HCT116 (cell line): ENCODE results near the gene WDR20. TPM values are rescaled to one million over a fixed set of nuclear protein-coding genes. Genes with fewer than 3 reads are reported as not detected.

Experiments
- ATAC-seq: fragments of 200-7000 bp; cut with Tn5 transposase; 2 replicates; pipeline ENCODE4 v1.9.1; 2020; ENCODE audit warnings: mild to moderate bottlenecking, moderate library complexity
- BruUV-seq: library from RNA; stranded (reverse); fragments of 400-500 nt; replicated peaks from 2 replicates; lab custom pipeline; 2021; lab: Mats Ljungman, UMichigan
- CTCF ChIA-PET: fragments of 300-600 bp; sonication (Branson Sonifier 250); formaldehyde crosslinking; loops from one replicate; lab custom pipeline; 2021; ENCODE audit warnings: antibody characterized with exemption; lab: Charles Lee
- POLR2A ChIA-PET: fragments of 300-600, 350-600 bp; sonication (Branson Sonifier 250); formaldehyde crosslinking; loops from one replicate; lab custom pipeline; 2021; ENCODE audit warnings: antibody characterized with exemption; lab: Charles Lee
- RAD21 ChIA-PET, 2 experiments: fragments of 300-600 bp; sonication (Branson Sonifier 250); formaldehyde crosslinking; loops; one replicate each; lab custom pipeline; 2023; ENCODE audit warnings: low total read pairs in 2 of 2; ENCODE audit not compliant: uncharacterized antibody in 2 of 2, unreplicated experiment in 2 of 2, low non-redundant PET in 1 of 2; lab: Charles Lee
- DNase-seq: peaks from one replicate; pipeline ENCODE4 v3.0.0-alpha.2; 2010; ENCODE audit warnings: low read depth, low spot score
- H2AFZ ChIP-seq: fragments of 200-600 bp; shearing (Covaris generic), sonication (generic); 2 replicates; pipeline ENCODE4 v1.6.1; 2017; ENCODE audit warnings: low read depth, mixed run types, mixed read lengths, antibody characterized with exemption, low read length; ENCODE audit not compliant: poor library complexity, severe bottlenecking
- H3K27ac ChIP-seq: 2 replicates; pipeline ENCODE4 v1.5.1; 2012; ENCODE audit warnings: low read depth, low read length
- H3K27me3 ChIP-seq: fragments of 200-600 bp; sonication (generic); 2 replicates; pipeline ENCODE4 v1.6.1; 2016; ENCODE audit warnings: mixed run types, low read length, mixed read lengths; ENCODE audit not compliant: insufficient read depth
- H3K36me3 ChIP-seq, 2 experiments: fragments of 200-500 bp in 1 of 2; fragments of 200-600 bp in 1 of 2; sonication (Bioruptor generic) in 1 of 2; sonication (generic) in 1 of 2; 2 replicates each; pipeline versions ENCODE4 v1.5.1 to v1.6.1; 2014 to 2016; ENCODE audit warnings: low read length in 2 of 2, inconsistent platforms in 1 of 2, mixed read lengths in 1 of 2, mixed run types in 1 of 2; ENCODE audit not compliant: insufficient read depth in 2 of 2, control insufficient read depth in 1 of 2
- H3K4me1 ChIP-seq, 2 experiments: fragments of 200-600 bp in 1 of 2; sonication (generic) in 1 of 2; 2 replicates each; pipeline versions ENCODE4 v1.5.1 to v1.6.1; 2012 to 2017; ENCODE audit warnings: low read length in 2 of 2, inconsistent platforms in 1 of 2, mild to moderate bottlenecking in 1 of 2, mixed read lengths in 1 of 2, mixed run types in 1 of 2, moderate library complexity in 1 of 2; ENCODE audit not compliant: insufficient read depth in 2 of 2, control insufficient read depth in 1 of 2
- H3K4me2 ChIP-seq: fragments of 200-600 bp; sonication (generic); 2 replicates; pipeline ENCODE4 v1.6.1; 2017; ENCODE audit warnings: mixed run types, low read length, mixed read lengths
- H3K4me3 ChIP-seq, 2 experiments: fragments of 200-600 bp in 1 of 2; sonication (generic) in 1 of 2; replicated peaks in 1 of 2; 2 replicates each; pipeline ENCODE4 v1.5.1; 2011 to 2016; ENCODE audit warnings: low read length in 2 of 2, control low read depth in 1 of 2, low read depth in 1 of 2, mild to moderate bottlenecking in 1 of 2, mixed read lengths in 1 of 2, mixed run types in 1 of 2
- H3K79me2 ChIP-seq: fragments of 200-600 bp; sonication (generic); 2 replicates; pipeline ENCODE4 v1.6.1; 2017; ENCODE audit warnings: mild to moderate bottlenecking, mixed run types, low read length, moderate library complexity, mixed read lengths; ENCODE audit not compliant: insufficient read depth
- H3K9ac ChIP-seq: fragments of 200-600 bp; sonication (generic); 2 replicates; pipeline ENCODE4 v1.6.1; 2016; ENCODE audit warnings: low read length, mixed read lengths
- H3K9me2 ChIP-seq: fragments of 200-600 bp; sonication (generic), shearing (Covaris generic); 2 replicates; pipeline ENCODE4 v1.6.1; 2017; ENCODE audit warnings: mixed run types, mild to moderate bottlenecking, moderate library complexity; ENCODE audit not compliant: insufficient read depth
- H3K9me3 ChIP-seq, 2 experiments: fragments of 200-500 bp in 1 of 2; fragments of 200-600 bp in 1 of 2; sonication (Bioruptor generic) in 1 of 2; sonication (generic) in 1 of 2; 2 replicates each; pipeline ENCODE4 v1.6.1; 2014 to 2017; ENCODE audit warnings: low read length in 2 of 2, mixed read lengths in 2 of 2, inconsistent platforms in 1 of 2, low read depth in 1 of 2, mild to moderate bottlenecking in 1 of 2, mixed run types in 1 of 2, moderate library complexity in 1 of 2; ENCODE audit not compliant: control insufficient read depth in 1 of 2, insufficient read depth in 1 of 2
- H4K20me1 ChIP-seq: fragments of 200-600 bp; sonication (generic), shearing (Covaris generic); 2 replicates; pipeline ENCODE4 v1.6.1; 2017; ENCODE audit warnings: mixed run types, mild to moderate bottlenecking, moderate library complexity; ENCODE audit not compliant: insufficient read depth
- CBX3 ChIP-seq: IDR thresholded peaks from 2 replicates; pipeline ENCODE4 v1.6.1; 2012; ENCODE audit warnings: low read depth
- CEBPB ChIP-seq: IDR thresholded peaks from 2 replicates; pipeline ENCODE4 v1.6.1; 2012; ENCODE audit warnings: low read depth
- EGR1 ChIP-seq: IDR thresholded peaks from 2 replicates; pipeline ENCODE4 v1.6.1; 2012; ENCODE audit warnings: low read depth
- ELF1 ChIP-seq: IDR thresholded peaks from 2 replicates; pipeline ENCODE4 v1.6.1; 2012; ENCODE audit warnings: low read depth, borderline replicate concordance
- EZH2 ChIP-seq: fragments of 200-600 bp; sonication (generic); IDR thresholded peaks from 2 replicates; pipeline ENCODE4 v1.6.1; 2017; ENCODE audit warnings: antibody characterized with exemption, mixed run types
- JUND ChIP-seq: IDR thresholded peaks from 2 replicates; pipeline ENCODE4 v1.6.1; 2012
- POLR2AphosphoS5 ChIP-seq: IDR thresholded peaks from 2 replicates; pipeline ENCODE4 v1.6.1; 2011; ENCODE audit warnings: mild to moderate bottlenecking, low read depth, low read length, moderate library complexity
- RAD21 ChIP-seq: IDR thresholded peaks from 2 replicates; pipeline ENCODE4 v1.6.1; 2012; ENCODE audit warnings: low read depth, mild to moderate bottlenecking
- SP1 ChIP-seq: IDR thresholded peaks from 2 replicates; pipeline ENCODE4 v1.6.1; 2012; ENCODE audit warnings: low read depth
- SRF ChIP-seq: IDR thresholded peaks from 2 replicates; pipeline ENCODE4 v1.6.1; 2012; ENCODE audit warnings: low read depth
- YY1 ChIP-seq: IDR thresholded peaks from 2 replicates; pipeline ENCODE4 v1.6.1; 2011; ENCODE audit warnings: low read length, low read depth, moderate library complexity, mild to moderate bottlenecking; ENCODE audit not compliant: insufficient replicate concordance; ENCODE audit errors: extremely low read depth
- intact Hi-C: fragments of 100-400 bp; cut with micrococcal nuclease; formaldehyde crosslinking; loops from 2 replicates; pipeline ENCODE4 v1.10.0; 2022
- total RNA-seq: library from RNA; stranded (reverse); gene quantifications from one replicate; pipeline ENCODE4 v1.2.1, GENCODE V29; 2021; ENCODE audit not compliant: unreplicated experiment
- TF ChIP-seq, protein P1 (sequence below): IDR thresholded peaks from 2 replicates; pipeline ENCODE4 v1.6.1; 2012; ENCODE audit warnings: low read depth

Gene WDR20
- total RNA-seq, 1 experiment from 2014 or later, result 21.1 TPM

DNA sequence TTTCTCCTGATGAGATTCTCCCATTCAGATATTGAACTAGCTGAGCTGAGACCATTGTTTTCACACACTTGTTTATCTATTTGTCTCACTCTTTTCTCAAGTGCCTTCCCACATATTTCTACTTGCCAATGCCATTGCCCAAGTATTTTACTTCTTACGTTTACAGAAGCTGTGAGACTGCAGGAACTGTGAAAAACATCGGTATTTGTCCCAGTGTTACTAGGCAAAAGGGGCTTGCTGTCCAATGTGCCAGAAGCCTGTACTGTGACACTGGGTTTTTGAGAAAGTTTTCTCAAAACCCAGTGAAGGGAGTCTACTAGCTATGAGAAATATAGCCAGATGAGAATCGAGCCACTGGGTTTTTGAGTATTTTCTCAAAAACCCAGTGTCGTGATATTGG lies 37.5 kb downstream of the WDR20 start:
- Histone ChIP-seq H4K20me1 (no peaks in the 10 kb centered on the region; the same call in 1 of the 2 replicates), H3K36me3 (no peaks in the 10 kb centered on the region), H3K79me2 (peaks cover 44% of the 10 kb centered on the region), H3K9me3 (no peaks in the 10 kb centered on the region), H3K9me2 (no peaks in the 10 kb centered on the region), H3K27me3 (no peaks in the 10 kb centered on the region), H3K9ac (no peak overlapping the region), H3K4me1 (peaks cover 2 to 7% of the 10 kb centered on the region in 2 experiments; a peak in 3 of 4 replicates), H3K4me2 (no peak overlapping the region), H2AFZ (no peak overlapping the region), H3K27ac (no peak overlapping the region), H3K4me3 (no peak overlapping the region)
- ChIA-PET RAD21 (interaction anchor here (0.5 to 0.7 kb wide), 2 partner anchors 118 to 192 kb away, joined by 3 read pairs; no protein-coding TSS in a partner anchor), POLR2A (no interaction called here), CTCF (no interaction called here)
- no TSS peak for BruUV-seq
- ATAC-seq (no peak), DNase-seq (no peak)
- intact Hi-C loops, result no loop called here
- TF ChIP-seq EZH2, result no peak
- no peak for TF ChIP-seq SP1
- no peak for TF ChIP-seq RAD21
- no peak for TF ChIP-seq CBX3
- no peak for TF ChIP-seq POLR2AphosphoS5
- TF ChIP-seq, protein P1, sequence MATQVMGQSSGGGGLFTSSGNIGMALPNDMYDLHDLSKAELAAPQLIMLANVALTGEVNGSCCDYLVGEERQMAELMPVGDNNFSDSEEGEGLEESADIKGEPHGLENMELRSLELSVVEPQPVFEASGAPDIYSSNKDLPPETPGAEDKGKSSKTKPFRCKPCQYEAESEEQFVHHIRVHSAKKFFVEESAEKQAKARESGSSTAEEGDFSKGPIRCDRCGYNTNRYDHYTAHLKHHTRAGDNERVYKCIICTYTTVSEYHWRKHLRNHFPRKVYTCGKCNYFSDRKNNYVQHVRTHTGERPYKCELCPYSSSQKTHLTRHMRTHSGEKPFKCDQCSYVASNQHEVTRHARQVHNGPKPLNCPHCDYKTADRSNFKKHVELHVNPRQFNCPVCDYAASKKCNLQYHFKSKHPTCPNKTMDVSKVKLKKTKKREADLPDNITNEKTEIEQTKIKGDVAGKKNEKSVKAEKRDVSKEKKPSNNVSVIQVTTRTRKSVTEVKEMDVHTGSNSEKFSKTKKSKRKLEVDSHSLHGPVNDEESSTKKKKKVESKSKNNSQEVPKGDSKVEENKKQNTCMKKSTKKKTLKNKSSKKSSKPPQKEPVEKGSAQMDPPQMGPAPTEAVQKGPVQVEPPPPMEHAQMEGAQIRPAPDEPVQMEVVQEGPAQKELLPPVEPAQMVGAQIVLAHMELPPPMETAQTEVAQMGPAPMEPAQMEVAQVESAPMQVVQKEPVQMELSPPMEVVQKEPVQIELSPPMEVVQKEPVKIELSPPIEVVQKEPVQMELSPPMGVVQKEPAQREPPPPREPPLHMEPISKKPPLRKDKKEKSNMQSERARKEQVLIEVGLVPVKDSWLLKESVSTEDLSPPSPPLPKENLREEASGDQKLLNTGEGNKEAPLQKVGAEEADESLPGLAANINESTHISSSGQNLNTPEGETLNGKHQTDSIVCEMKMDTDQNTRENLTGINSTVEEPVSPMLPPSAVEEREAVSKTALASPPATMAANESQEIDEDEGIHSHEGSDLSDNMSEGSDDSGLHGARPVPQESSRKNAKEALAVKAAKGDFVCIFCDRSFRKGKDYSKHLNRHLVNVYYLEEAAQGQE, result no peak
- TF ChIP-seq SRF, result no peak
- TF ChIP-seq YY1, result no peak
- no peak for TF ChIP-seq JUND
- no peak for TF ChIP-seq EGR1
- no peak for TF ChIP-seq ELF1
- no peak for TF ChIP-seq CEBPB
